Measurements from ENCODE around the gene IFT81. TPM values are rescaled to one million over a fixed set of nuclear protein-coding genes. Genes with fewer than 3 reads are reported as not detected.

Gene IFT81
- total and polyA plus RNA-seq, 2 of the 13 experiments (the other 11 are each of a cell fraction or from before 2014, with no cell fraction given) = 4.2 to 13.0 TPM

- TF ChIP-seq KDM5B (CRISPR knock-in tag; IDR thresholded peaks at IDR 0.05; ENCODE audit: borderline replicate concordance) (peak; percentile 74; the same call in 1 of the 2 replicates), ZNF782 (CRISPR knock-in tag; IDR thresholded peaks at IDR 0.05; ENCODE audit: borderline replicate concordance) (peak; percentile 38; the same call in 1 of the 2 replicates), KMT2B (CRISPR knock-in tag; IDR thresholded peaks at IDR 0.05) (peak; percentile 73; the same call in 1 of the 2 replicates), ZNF550 (CRISPR knock-in tag; IDR thresholded peaks at IDR 0.05; ENCODE audit: borderline replicate concordance) (no peak), ZNF468 (CRISPR knock-in tag; IDR thresholded peaks at IDR 0.05) (no peak), ZNF317 (CRISPR knock-in tag; IDR thresholded peaks at IDR 0.05) (peak; percentile 65; the same call in 1 of the 2 replicates), CREB3 (CRISPR knock-in tag; IDR thresholded peaks at IDR 0.05) (no peak), AKAP8 (CRISPR knock-in tag; IDR thresholded peaks at IDR 0.05) (no peak), ZNF674 (CRISPR knock-in tag; IDR thresholded peaks at IDR 0.05; ENCODE audit: low read depth) (no peak), CREB1 (IDR thresholded peaks at IDR 0.05) (peak; percentile 85), CREB1 (CRISPR knock-in tag; IDR thresholded peaks at IDR 0.05) (peak; percentile 87), ZNF724P (CRISPR knock-in tag; IDR thresholded peaks at IDR 0.05; ENCODE audit: borderline replicate concordance) (peak; percentile 52; the same call in 1 of the 2 replicates), CHD4 (IDR thresholded peaks at IDR 0.05; ENCODE audit: borderline replicate concordance, low read length) (no peak), HNRNPL (IDR thresholded peaks at IDR 0.05; ENCODE audit: low read depth, low read length) (0 out of 2 replicates have a peak, but pooled peaks have one; percentile 55), SOX13 (IDR thresholded peaks at IDR 0.05) (no peak), SOX13 (CRISPR knock-in tag; conservative IDR thresholded peaks at IDR 0.05 in 1 of 2, IDR thresholded peaks at IDR 0.05 in 1 of 2) (0 out of 4 replicates have a peak, but pooled peaks of 1 of the 2 experiments have one; percentile 7), ZNF564 (CRISPR knock-in tag; IDR thresholded peaks at IDR 0.05) (no peak)
- TF ChIP-seq, protein P1, sequence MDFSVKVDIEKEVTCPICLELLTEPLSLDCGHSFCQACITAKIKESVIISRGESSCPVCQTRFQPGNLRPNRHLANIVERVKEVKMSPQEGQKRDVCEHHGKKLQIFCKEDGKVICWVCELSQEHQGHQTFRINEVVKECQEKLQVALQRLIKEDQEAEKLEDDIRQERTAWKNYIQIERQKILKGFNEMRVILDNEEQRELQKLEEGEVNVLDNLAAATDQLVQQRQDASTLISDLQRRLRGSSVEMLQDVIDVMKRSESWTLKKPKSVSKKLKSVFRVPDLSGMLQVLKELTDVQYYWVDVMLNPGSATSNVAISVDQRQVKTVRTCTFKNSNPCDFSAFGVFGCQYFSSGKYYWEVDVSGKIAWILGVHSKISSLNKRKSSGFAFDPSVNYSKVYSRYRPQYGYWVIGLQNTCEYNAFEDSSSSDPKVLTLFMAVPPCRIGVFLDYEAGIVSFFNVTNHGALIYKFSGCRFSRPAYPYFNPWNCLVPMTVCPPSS (IDR thresholded peaks at IDR 0.05) = no peak
- TF ChIP-seq, protein P2, sequence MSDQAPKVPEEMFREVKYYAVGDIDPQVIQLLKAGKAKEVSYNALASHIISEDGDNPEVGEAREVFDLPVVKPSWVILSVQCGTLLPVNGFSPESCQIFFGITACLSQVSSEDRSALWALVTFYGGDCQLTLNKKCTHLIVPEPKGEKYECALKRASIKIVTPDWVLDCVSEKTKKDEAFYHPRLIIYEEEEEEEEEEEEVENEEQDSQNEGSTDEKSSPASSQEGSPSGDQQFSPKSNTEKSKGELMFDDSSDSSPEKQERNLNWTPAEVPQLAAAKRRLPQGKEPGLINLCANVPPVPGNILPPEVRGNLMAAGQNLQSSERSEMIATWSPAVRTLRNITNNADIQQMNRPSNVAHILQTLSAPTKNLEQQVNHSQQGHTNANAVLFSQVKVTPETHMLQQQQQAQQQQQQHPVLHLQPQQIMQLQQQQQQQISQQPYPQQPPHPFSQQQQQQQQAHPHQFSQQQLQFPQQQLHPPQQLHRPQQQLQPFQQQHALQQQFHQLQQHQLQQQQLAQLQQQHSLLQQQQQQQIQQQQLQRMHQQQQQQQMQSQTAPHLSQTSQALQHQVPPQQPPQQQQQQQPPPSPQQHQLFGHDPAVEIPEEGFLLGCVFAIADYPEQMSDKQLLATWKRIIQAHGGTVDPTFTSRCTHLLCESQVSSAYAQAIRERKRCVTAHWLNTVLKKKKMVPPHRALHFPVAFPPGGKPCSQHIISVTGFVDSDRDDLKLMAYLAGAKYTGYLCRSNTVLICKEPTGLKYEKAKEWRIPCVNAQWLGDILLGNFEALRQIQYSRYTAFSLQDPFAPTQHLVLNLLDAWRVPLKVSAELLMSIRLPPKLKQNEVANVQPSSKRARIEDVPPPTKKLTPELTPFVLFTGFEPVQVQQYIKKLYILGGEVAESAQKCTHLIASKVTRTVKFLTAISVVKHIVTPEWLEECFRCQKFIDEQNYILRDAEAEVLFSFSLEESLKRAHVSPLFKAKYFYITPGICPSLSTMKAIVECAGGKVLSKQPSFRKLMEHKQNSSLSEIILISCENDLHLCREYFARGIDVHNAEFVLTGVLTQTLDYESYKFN (CRISPR knock-in tag; conservative IDR thresholded peaks at IDR 0.05) = peak; percentile 38; the same call in 1 of the 2 replicates
- TF ChIP-seq, protein P3, sequence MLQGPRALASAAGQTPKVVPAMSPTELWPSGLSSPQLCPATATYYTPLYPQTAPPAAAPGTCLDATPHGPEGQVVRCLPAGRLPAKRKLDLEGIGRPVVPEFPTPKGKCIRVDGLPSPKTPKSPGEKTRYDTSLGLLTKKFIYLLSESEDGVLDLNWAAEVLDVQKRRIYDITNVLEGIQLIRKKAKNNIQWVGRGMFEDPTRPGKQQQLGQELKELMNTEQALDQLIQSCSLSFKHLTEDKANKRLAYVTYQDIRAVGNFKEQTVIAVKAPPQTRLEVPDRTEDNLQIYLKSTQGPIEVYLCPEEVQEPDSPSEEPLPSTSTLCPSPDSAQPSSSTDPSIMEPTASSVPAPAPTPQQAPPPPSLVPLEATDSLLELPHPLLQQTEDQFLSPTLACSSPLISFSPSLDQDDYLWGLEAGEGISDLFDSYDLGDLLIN (CRISPR knock-in tag; IDR thresholded peaks at IDR 0.05; ENCODE audit: borderline replicate concordance) = no peak
Observed at GRCh38 chr12:110124269-110124995, at the start of gene IFT81 (continued).

Measured in HepG2 (cell line).